ENCODE results near the gene FKBP4. TPM values are rescaled to one million over a fixed set of nuclear protein-coding genes. Genes with fewer than 3 reads are reported as not detected.
"Not testable (repeated sequence)": the region's sequence is repeated elsewhere in the genome, so short reads cannot be mapped to it uniquely, and the experiment has no call there.

FKBP4 gene
- total RNA-seq, 1 donor from 2014 or later, result 56.2 TPM

GRCh38 chr12:2769866-2770533, 24.8 kb upstream of the FKBP4 start:
- Mint-ChIP-seq H3K27me3 (ENCODE audit: low read depth) (peaks cover 32% of the 10 kb centered on the region), H3K9me3 (ENCODE audit: low read depth) (peaks cover 3% of the 10 kb centered on the region), H3K4me1 (ENCODE audit: low read depth) (no peaks in the 10 kb centered on the region), H3K27ac (ENCODE audit: unreplicated experiment) (no peak overlapping the region), H3K4me3 (ENCODE audit: unreplicated experiment) (no peak overlapping the region), H3K36me3 (ENCODE audit: low read depth) (peaks cover 9% of the 10 kb centered on the region)
- TF ChIP-seq CTCF (IDR thresholded peaks at IDR 0.05), result no peak
- DNase-seq (ENCODE audit: low spot score), result no peak

GRCh38 chr12:2770544-2770943, 24.2 kb upstream of the FKBP4 start:
- peaks cover 29% of the 10 kb centered on the region for H3K27me3 Mint-ChIP-seq (ENCODE audit: low read depth)
- H3K36me3 Mint-ChIP-seq (ENCODE audit: low read depth); H3K4me3 Mint-ChIP-seq (ENCODE audit: unreplicated experiment); H3K4me1 Mint-ChIP-seq (ENCODE audit: low read depth); H3K9me3 Mint-ChIP-seq (ENCODE audit: low read depth); DNase-seq (ENCODE audit: low spot score); H3K27ac Mint-ChIP-seq (ENCODE audit: unreplicated experiment): not testable (repeated sequence)

- H3K9me3 Mint-ChIP-seq (ENCODE audit: low read depth), result peaks cover 3% of the 10 kb centered on the region
- DNase-seq (ENCODE audit: low spot score), result no peak
- H3K27me3 Mint-ChIP-seq (ENCODE audit: low read depth), result peaks cover 31% of the 10 kb centered on the region
- no peak for TF ChIP-seq CTCF (IDR thresholded peaks at IDR 0.05)
- H3K27ac Mint-ChIP-seq (ENCODE audit: unreplicated experiment), result no peak overlapping the region
- H3K4me3 Mint-ChIP-seq (ENCODE audit: unreplicated experiment), result no peak overlapping the region
- peaks cover 5% of the 10 kb centered on the region for H3K36me3 Mint-ChIP-seq (ENCODE audit: low read depth)
- H3K4me1 Mint-ChIP-seq (ENCODE audit: low read depth), result no peaks in the 10 kb centered on the region
Observed at GRCh38 chr12:2772370-2772769, 22.4 kb upstream of the FKBP4 start.

- H3K27ac Mint-ChIP-seq (ENCODE audit: unreplicated experiment), result no peak overlapping the region
- no peak for DNase-seq (ENCODE audit: low spot score)
- peaks cover 32% of the 10 kb centered on the region for H3K27me3 Mint-ChIP-seq (ENCODE audit: low read depth)
- H3K4me1 Mint-ChIP-seq (ENCODE audit: low read depth), result no peaks in the 10 kb centered on the region
- peaks cover 5% of the 10 kb centered on the region for H3K36me3 Mint-ChIP-seq (ENCODE audit: low read depth)
- H3K9me3 Mint-ChIP-seq (ENCODE audit: low read depth), result peaks cover 3% of the 10 kb centered on the region
- no peak for TF ChIP-seq CTCF (IDR thresholded peaks at IDR 0.05)
- no peak overlapping the region for H3K4me3 Mint-ChIP-seq (ENCODE audit: unreplicated experiment)
Observed at GRCh38 chr12:2773199-2773875, 21.4 kb upstream of the FKBP4 start.

GRCh38 chr12:2775431-2775830, 19.3 kb upstream of the FKBP4 start:
- no peak for TF ChIP-seq CTCF (IDR thresholded peaks at IDR 0.05)
- Mint-ChIP-seq H3K9me3 (ENCODE audit: low read depth) (peaks cover 3% of the 10 kb centered on the region), H3K36me3 (ENCODE audit: low read depth) (peaks cover 5% of the 10 kb centered on the region), H3K4me1 (ENCODE audit: low read depth) (no peaks in the 10 kb centered on the region), H3K4me3 (ENCODE audit: unreplicated experiment) (no peak overlapping the region), H3K27ac (ENCODE audit: unreplicated experiment) (no peak overlapping the region), H3K27me3 (ENCODE audit: low read depth) (peaks cover 27% of the 10 kb centered on the region)
- no peak for DNase-seq (ENCODE audit: low spot score)
